DOHH2 (cell line): ENCODE data around the gene ZNF454.

ENCODE experiments used
- H3F3A ChIP-seq: fragments of 200-600 bp; sonication (generic), shearing (Covaris generic); 2 replicates; pipeline ENCODE4 v1.6.0; 2016; ENCODE audit warnings: antibody characterized with exemption, mild to moderate bottlenecking; ENCODE audit not compliant: control insufficient read depth, insufficient read depth
- H3K27ac ChIP-seq: fragments of 200-600 bp; sonication (generic); 2 replicates; pipeline ENCODE4 v1.5.1; 2014; ENCODE audit warnings: low read depth, mild to moderate bottlenecking, low read length, moderate library complexity
- H3K27me3 ChIP-seq: fragments of 200-600 bp; sonication (generic); 2 replicates; pipeline ENCODE4 v1.6.1; 2014; ENCODE audit warnings: mild to moderate bottlenecking, low read length, mixed read lengths; ENCODE audit not compliant: control insufficient read depth
- H3K36me3 ChIP-seq: fragments of 200-600 bp; sonication (generic); 2 replicates; pipeline ENCODE4 v1.6.1; 2014; ENCODE audit warnings: mild to moderate bottlenecking, low read length, moderate library complexity, mixed read lengths; ENCODE audit not compliant: control insufficient read depth
- H3K4me1 ChIP-seq: fragments of 200-600 bp; sonication (generic); 2 replicates; pipeline ENCODE4 v1.6.1; 2014; ENCODE audit warnings: mild to moderate bottlenecking, low read length, mixed read lengths; ENCODE audit not compliant: control insufficient read depth
- H3K4me2 ChIP-seq: fragments of 200-600 bp; sonication (generic); 2 replicates; pipeline ENCODE4 v1.6.0; 2014; ENCODE audit warnings: mild to moderate bottlenecking, low read length, moderate library complexity
- H3K4me3 ChIP-seq: fragments of 200-600 bp; sonication (generic); 2 replicates; pipeline ENCODE4 v1.5.1; 2014; ENCODE audit warnings: mild to moderate bottlenecking, low read length, mixed read lengths
- H3K79me2 ChIP-seq: fragments of 200-600 bp; sonication (generic); 2 replicates; pipeline ENCODE4 v1.6.1; 2014; ENCODE audit warnings: mild to moderate bottlenecking, low read length, mixed read lengths; ENCODE audit not compliant: control insufficient read depth
- H3K9me2 ChIP-seq: fragments of 200-600 bp; sonication (generic); replicated peaks from 2 replicates; pipeline ENCODE4 v1.6.1; 2014; ENCODE audit warnings: mild to moderate bottlenecking, low read length, mixed read lengths; ENCODE audit not compliant: control insufficient read depth
- H3K9me3 ChIP-seq: fragments of 200-600 bp; sonication (generic); 2 replicates; pipeline ENCODE4 v1.6.1; 2014; ENCODE audit warnings: antibody characterized with exemption, low read length, mixed read lengths; ENCODE audit not compliant: control insufficient read depth, insufficient read depth
- H4K20me1 ChIP-seq: fragments of 200-600 bp; sonication (generic); 2 replicates; pipeline ENCODE4 v1.6.0; 2014; ENCODE audit warnings: low read depth, mild to moderate bottlenecking, antibody characterized with exemption, low read length, moderate library complexity; ENCODE audit not compliant: control insufficient read depth, insufficient read depth
- EZH2phosphoT487 ChIP-seq: fragments of 200-600 bp; sonication (generic); IDR thresholded peaks from 2 replicates; pipeline ENCODE4 v1.6.1; 2017; ENCODE audit warnings: borderline replicate concordance, mild to moderate bottlenecking, antibody characterized with exemption, low read length, moderate library complexity, mixed read lengths
- TF ChIP-seq, protein P1 (sequence below): fragments of 200-600 bp; sonication (generic); IDR thresholded peaks from one replicate; pipeline ENCODE4 v1.5.1; 2014; ENCODE audit warnings: antibody characterized with exemption, mild to moderate bottlenecking, low read depth, low read length; ENCODE audit not compliant: poor library complexity, severe bottlenecking

The ZNF454 gene

GRCh38 chr5:178965465-178966055 is 24.6 kb downstream of the ZNF454 start:
- no peaks in the 10 kb centered on the region for H3K9me2 ChIP-seq
- no peaks in the 10 kb centered on the region for H3K27me3 ChIP-seq
- no peaks in the 10 kb centered on the region for H3F3A ChIP-seq
- no peaks in the 10 kb centered on the region for H4K20me1 ChIP-seq
- no peak overlapping the region for H3K27ac ChIP-seq
- no peak overlapping the region for H3K4me2 ChIP-seq
- H3K36me3 ChIP-seq = no peaks in the 10 kb centered on the region
- TF ChIP-seq, protein P1, sequence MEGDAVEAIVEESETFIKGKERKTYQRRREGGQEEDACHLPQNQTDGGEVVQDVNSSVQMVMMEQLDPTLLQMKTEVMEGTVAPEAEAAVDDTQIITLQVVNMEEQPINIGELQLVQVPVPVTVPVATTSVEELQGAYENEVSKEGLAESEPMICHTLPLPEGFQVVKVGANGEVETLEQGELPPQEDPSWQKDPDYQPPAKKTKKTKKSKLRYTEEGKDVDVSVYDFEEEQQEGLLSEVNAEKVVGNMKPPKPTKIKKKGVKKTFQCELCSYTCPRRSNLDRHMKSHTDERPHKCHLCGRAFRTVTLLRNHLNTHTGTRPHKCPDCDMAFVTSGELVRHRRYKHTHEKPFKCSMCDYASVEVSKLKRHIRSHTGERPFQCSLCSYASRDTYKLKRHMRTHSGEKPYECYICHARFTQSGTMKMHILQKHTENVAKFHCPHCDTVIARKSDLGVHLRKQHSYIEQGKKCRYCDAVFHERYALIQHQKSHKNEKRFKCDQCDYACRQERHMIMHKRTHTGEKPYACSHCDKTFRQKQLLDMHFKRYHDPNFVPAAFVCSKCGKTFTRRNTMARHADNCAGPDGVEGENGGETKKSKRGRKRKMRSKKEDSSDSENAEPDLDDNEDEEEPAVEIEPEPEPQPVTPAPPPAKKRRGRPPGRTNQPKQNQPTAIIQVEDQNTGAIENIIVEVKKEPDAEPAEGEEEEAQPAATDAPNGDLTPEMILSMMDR = no peak
- no peak for TF ChIP-seq EZH2phosphoT487
- H3K4me1 ChIP-seq = no peaks in the 10 kb centered on the region
- no peaks in the 10 kb centered on the region for H3K79me2 ChIP-seq
- no peak overlapping the region for H3K4me3 ChIP-seq
- H3K9me3 ChIP-seq = peaks cover 40% of the 10 kb centered on the region; the same call in 1 of the 2 replicates

- Histone ChIP-seq H3K4me1 (no peaks in the 10 kb centered on the region), H3K27me3 (no peaks in the 10 kb centered on the region), H3K27ac (no peak overlapping the region), H3K4me2 (no peak overlapping the region), H3K4me3 (no peak overlapping the region), H3K36me3 (no peaks in the 10 kb centered on the region), H3F3A (no peaks in the 10 kb centered on the region), H4K20me1 (no peaks in the 10 kb centered on the region), H3K9me2 (no peaks in the 10 kb centered on the region), H3K79me2 (no peaks in the 10 kb centered on the region), H3K9me3 (peaks cover 20% of the 10 kb centered on the region; the same call in 1 of the 2 replicates)
- TF ChIP-seq, protein P1 = no peak
- TF ChIP-seq EZH2phosphoT487 = no peak
Observed at GRCh38 chr5:178981381-178981780, 40.4 kb downstream of the ZNF454 start.

- TF ChIP-seq EZH2phosphoT487 = no peak
- TF ChIP-seq, protein P1 = no peak
- Histone ChIP-seq H3K4me2 (no peak overlapping the region), H3K27ac (no peak overlapping the region), H3K4me3 (no peak overlapping the region), H3K9me3 (peaks cover 20% of the 10 kb centered on the region; the same call in 1 of the 2 replicates), H4K20me1 (no peaks in the 10 kb centered on the region), H3K36me3 (no peaks in the 10 kb centered on the region), H3F3A (no peaks in the 10 kb centered on the region), H3K79me2 (no peaks in the 10 kb centered on the region), H3K27me3 (no peaks in the 10 kb centered on the region), H3K9me2 (no peaks in the 10 kb centered on the region), H3K4me1 (no peaks in the 10 kb centered on the region)
Observed at GRCh38 chr5:178982941-178983340, 41.9 kb downstream of the ZNF454 start.
